H1 (cell line): Measurements from ENCODE around the gene PTPRD.

ENCODE experiments used
- ATF3 ChIP-seq: IDR thresholded peaks from 2 replicates; pipeline ENCODE4 v1.6.1; 2011; ENCODE audit warnings: low read depth, mild to moderate bottlenecking, low read length; ENCODE audit not compliant: insufficient read depth
- BACH1 ChIP-seq: IDR thresholded peaks from 2 replicates; pipeline ENCODE4 v1.6.1; 2012; ENCODE audit warnings: low read length, improper control_type of control experiment
- BRCA1 ChIP-seq: IDR thresholded peaks from 2 replicates; pipeline ENCODE4 v1.6.1; 2012; ENCODE audit warnings: low read depth, low read length, improper control_type of control experiment
- CREB1 ChIP-seq: IDR thresholded peaks from 2 replicates; pipeline ENCODE4 v1.6.1; 2012; ENCODE audit warnings: inconsistent platforms
- CTCF ChIP-seq, 3 experiments: IDR thresholded peaks; 1 replicate in 2 of 3; 2 replicates in 1 of 3; pipeline versions ENCODE4 v1.5.1 to v1.6.1; 2011; ENCODE audit warnings: low read length in 3 of 3, mild to moderate bottlenecking in 3 of 3, inconsistent platforms in 2 of 3, low read depth in 1 of 3, moderate library complexity in 1 of 3; ENCODE audit not compliant: insufficient read depth in 1 of 3; ENCODE audit errors: control extremely low read depth in 1 of 3
- EP300 ChIP-seq, 2 experiments: IDR thresholded peaks; 1 replicate in 1 of 2; 2 replicates in 1 of 2; pipeline ENCODE4 v1.6.1; 2011 to 2012; ENCODE audit warnings: low read depth in 2 of 2, low read length in 2 of 2, mild to moderate bottlenecking in 2 of 2, borderline replicate concordance in 1 of 2, inconsistent platforms in 1 of 2, moderate library complexity in 1 of 2
- EZH2 ChIP-seq: fragments of 200-600 bp; sonication (generic); IDR thresholded peaks from 2 replicates; pipeline ENCODE4 v1.7.1; 2012; ENCODE audit warnings: low read depth, mild to moderate bottlenecking, moderate library complexity, low read length, inconsistent platforms; ENCODE audit not compliant: severe bottlenecking
- HDAC2 ChIP-seq, 2 experiments: fragments of 300-600 bp in 1 of 2; sonication (generic) in 1 of 2; IDR thresholded peaks; 2 replicates each; pipeline ENCODE4 v1.6.1; 2011 to 2012; ENCODE audit warnings: low read depth in 2 of 2, low read length in 2 of 2, mild to moderate bottlenecking in 2 of 2, moderate library complexity in 2 of 2, borderline replicate concordance in 1 of 2, inconsistent platforms in 1 of 2
- POLR2A ChIP-seq, 2 experiments: IDR thresholded peaks; 1 replicate in 1 of 2; 2 replicates in 1 of 2; pipeline ENCODE4 v1.6.1; 2011; ENCODE audit warnings: low read depth in 2 of 2, low read length in 2 of 2, mild to moderate bottlenecking in 2 of 2; ENCODE audit errors: control extremely low read depth in 1 of 2
- RFX5 ChIP-seq: IDR thresholded peaks from 2 replicates; pipeline ENCODE4 v1.6.1; 2011; ENCODE audit warnings: low read depth, low read length, improper control_type of control experiment, borderline replicate concordance
- SIRT6 ChIP-seq: IDR thresholded peaks from one replicate; pipeline ENCODE4 v1.7.1; 2012; ENCODE audit warnings: low read length, inconsistent platforms
- SP2 ChIP-seq: IDR thresholded peaks from 2 replicates; pipeline ENCODE4 v1.6.1; 2012; ENCODE audit warnings: mild to moderate bottlenecking, low read length, inconsistent platforms
- SUZ12 ChIP-seq: fragments of 200-600 bp; sonication (generic); IDR thresholded peaks from 2 replicates; pipeline ENCODE4 v1.6.1; 2012; ENCODE audit warnings: mild to moderate bottlenecking, inconsistent platforms, low read length, moderate library complexity, mixed read lengths
- TBP ChIP-seq: IDR thresholded peaks from 2 replicates; pipeline ENCODE4 v1.6.1; 2011; ENCODE audit warnings: low read depth, low read length, improper control_type of control experiment

GRCh38 chr9:9319007-9319406 is 1293.8 kb downstream of the PTPRD start:
- TF ChIP-seq CTCF (IDR thresholded peaks at IDR 0.05; ENCODE audit: control extremely low read depth in 1 of 3, insufficient read depth in 1 of 3, low read depth in 1 of 3, low read length in 3 of 3) (no peak), TBP (no peak), POLR2A (IDR thresholded peaks at IDR 0.05; ENCODE audit: control extremely low read depth in 1 of 2, low read depth in 2 of 2, low read length in 2 of 2) (no peak), EP300 (IDR thresholded peaks at IDR 0.05; ENCODE audit: borderline replicate concordance in 1 of 2, low read depth in 2 of 2, low read length in 2 of 2) (no peak), EZH2 (no peak), RFX5 (no peak), SP2 (no peak), BACH1 (no peak), SIRT6 (no peak), HDAC2 (IDR thresholded peaks at IDR 0.05; ENCODE audit: borderline replicate concordance in 1 of 2, low read depth in 2 of 2, low read length in 2 of 2) (no peak), CREB1 (no peak), BRCA1 (no peak), ATF3 (no peak), SUZ12 (no peak)
